ENCODE data around the gene LRRN4CL.

Gene LRRN4CL

DNA sequence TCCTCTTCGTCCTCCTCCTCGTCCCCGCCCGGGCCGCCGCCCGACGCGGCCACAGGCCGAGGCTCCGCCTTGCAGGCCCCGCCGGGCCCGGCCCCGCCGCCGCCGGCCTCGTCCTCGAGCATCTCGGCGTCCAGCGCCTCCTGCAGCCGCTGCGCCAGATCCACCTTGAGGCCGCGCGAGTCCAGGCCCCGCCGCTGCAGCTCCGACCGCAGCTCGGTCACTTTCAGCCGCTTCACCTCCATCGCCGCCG lies 37.5 kb upstream of the LRRN4CL start:
- TF ChIP-seq, protein P1, sequence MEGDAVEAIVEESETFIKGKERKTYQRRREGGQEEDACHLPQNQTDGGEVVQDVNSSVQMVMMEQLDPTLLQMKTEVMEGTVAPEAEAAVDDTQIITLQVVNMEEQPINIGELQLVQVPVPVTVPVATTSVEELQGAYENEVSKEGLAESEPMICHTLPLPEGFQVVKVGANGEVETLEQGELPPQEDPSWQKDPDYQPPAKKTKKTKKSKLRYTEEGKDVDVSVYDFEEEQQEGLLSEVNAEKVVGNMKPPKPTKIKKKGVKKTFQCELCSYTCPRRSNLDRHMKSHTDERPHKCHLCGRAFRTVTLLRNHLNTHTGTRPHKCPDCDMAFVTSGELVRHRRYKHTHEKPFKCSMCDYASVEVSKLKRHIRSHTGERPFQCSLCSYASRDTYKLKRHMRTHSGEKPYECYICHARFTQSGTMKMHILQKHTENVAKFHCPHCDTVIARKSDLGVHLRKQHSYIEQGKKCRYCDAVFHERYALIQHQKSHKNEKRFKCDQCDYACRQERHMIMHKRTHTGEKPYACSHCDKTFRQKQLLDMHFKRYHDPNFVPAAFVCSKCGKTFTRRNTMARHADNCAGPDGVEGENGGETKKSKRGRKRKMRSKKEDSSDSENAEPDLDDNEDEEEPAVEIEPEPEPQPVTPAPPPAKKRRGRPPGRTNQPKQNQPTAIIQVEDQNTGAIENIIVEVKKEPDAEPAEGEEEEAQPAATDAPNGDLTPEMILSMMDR (IDR thresholded peaks at IDR 0.05; ENCODE audit: low read depth, low read length) = no peak
- DNase-seq (ENCODE audit: extremely low read depth, low read depth) = no peak

DNA sequence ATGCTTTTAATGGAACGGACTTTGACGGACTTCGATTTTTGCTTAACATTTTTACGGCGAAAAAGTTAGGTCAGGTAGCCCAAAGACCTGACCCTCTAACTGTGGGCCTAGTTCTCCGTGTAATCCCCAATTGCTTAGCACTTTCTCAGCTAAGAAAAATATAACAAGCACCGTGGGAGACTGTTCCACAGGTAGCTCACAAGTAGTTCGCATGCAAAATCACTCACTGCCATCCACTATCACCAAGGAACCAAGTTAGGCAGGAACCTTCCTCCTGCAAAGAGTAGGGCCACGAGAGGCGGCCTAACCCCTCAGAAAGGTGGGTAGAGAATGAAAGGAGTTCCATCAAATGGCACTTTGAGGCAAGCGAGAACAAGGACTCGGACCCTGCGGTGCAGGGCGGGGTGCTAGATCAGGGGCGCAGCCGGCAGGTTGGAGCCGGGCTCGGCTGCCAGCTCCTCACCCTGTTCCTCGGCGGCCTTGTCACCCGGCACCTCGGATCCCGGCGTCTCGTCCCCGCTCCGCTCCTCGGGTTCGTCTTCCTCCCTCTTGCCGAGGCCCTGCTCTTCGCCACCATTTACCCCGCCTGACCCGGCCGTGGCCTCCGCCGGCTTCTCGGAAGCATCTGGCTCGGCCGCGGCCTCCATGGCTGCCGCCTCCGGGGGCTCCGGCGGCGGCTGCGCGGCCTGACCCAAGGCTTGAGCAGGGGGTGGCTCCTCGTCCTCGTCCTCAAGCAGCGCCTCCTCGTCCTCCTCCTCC lies 37.0 kb upstream of the LRRN4CL start:
- TF ChIP-seq, protein P1 (IDR thresholded peaks at IDR 0.05; ENCODE audit: low read depth, low read length) = no peak
- DNase-seq (ENCODE audit: extremely low read depth, low read depth) = no peak

DNA sequence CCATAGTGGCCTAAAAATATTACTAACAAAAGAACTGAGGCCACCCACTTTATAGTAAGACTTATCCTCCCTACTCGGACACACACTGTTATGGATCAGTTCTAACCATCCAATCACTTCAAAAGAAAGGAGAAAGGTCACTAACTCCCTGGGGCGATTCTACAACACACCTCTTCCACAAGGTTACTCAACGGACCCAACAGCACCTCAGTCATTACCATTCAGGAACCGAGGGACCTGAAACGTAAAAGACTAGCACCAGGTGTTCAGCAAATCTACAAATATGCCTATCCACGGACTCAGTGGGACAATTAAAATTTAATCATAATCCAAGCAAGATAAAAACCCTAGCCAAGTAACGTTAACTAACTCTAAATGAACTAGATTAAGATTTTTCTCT lies 36.3 kb upstream of the LRRN4CL start:
- TF ChIP-seq, protein P1 (IDR thresholded peaks at IDR 0.05; ENCODE audit: low read depth, low read length) = no peak
- no peak for DNase-seq (ENCODE audit: extremely low read depth, low read depth)

DNA sequence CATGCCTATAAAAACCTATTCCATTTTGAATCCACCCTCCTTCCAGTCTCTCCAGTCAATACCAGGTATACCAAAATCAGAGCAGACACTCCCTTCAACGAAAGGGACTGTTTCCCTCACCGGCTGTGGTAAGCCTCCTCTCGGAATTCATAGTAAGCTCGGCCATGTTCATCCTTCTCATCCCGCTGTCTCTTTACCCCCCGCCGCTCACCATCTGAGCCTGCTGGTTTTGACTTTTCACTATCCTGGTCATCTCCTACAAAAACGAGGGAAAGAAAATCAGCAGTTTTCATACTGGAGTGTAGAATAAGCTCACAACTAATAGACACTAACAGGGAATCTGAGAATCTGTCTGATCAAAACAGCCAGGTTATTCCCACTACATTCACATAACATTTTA lies 34.8 kb upstream of the LRRN4CL start:
- DNase-seq (ENCODE audit: extremely low read depth, low read depth) = no peak
- TF ChIP-seq, protein P1 (IDR thresholded peaks at IDR 0.05; ENCODE audit: low read depth, low read length) = no peak

DNA sequence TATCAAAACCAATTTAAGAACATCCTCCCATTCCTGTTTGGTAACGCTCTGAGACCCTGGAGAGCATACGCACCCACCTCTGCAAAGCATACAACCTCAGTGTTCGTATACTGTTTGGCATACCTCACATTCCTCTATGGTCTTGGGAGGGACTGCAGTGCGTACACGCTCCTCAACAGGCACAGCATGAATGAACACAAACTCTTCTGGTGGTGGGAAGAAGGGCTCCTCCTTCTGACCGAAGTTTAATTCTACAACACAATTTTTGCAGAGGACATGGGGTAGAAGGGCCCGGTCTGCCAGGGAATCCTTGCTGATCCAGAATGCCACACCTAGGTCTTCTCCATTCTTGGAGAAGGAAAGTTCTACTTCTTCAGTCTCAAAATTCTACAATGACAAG lies 32.7 kb upstream of the LRRN4CL start:
- TF ChIP-seq, protein P1 (IDR thresholded peaks at IDR 0.05; ENCODE audit: low read depth, low read length) = no peak; the same call in 1 of the 2 replicates
- no peak for DNase-seq (ENCODE audit: extremely low read depth, low read depth)

DNA sequence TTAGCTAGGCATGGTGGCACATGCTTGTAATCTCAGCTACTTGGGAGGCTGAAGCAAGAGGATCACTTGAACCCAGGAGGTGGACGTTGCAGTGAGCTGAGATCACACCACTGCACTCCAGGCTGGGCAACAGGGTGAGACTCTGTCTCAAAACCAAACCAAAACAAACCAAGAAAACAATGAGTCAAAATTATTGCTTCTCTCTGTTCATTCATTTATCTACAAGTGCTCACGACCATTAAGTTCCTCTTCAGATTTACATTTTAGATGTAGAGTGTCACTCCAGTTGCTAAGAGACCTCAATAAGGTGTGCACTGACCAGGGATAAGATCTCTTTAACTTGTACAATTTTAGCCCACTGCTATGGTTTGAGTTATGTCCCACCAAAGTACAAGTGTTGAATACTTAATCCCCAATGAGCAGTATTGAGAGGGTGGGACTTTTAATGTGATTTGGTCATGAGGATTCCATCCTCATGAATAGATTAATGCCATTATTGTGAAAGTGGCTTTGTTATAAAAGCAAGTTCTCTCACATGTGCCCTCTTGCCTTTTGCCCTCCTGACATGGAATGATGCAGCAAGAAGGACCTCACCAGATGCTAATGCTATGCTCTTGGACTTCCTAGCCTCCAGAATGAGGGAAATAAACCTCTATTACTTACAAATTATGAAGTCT lies 30.1 kb upstream of the LRRN4CL start:
- no peak for DNase-seq (ENCODE audit: extremely low read depth, low read depth)

DNA sequence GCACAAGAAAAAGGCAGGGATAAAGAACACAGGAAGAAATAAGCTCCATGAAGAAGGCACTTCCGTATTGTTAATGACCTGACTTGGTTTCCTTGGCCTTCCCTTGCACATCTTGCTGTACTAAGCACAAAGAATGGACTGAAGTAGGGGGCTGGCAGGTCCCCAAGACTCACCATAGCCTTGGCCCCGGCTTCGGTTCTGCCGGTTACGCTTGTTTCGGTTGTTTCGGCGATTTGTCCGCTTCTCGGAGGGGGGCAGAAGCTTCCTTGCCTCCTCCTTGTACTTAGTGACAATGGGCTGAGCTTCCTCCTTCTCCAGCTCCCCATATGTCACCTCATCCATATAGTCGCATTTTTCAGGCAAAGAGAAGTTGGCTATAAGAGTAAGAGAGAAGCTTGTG lies 27.5 kb upstream of the LRRN4CL start:
- TF ChIP-seq, protein P1 (IDR thresholded peaks at IDR 0.05; ENCODE audit: low read depth, low read length) = no peak
- no peak for DNase-seq (ENCODE audit: extremely low read depth, low read depth)

More for the DNA sequence above, 30.1 kb upstream of the LRRN4CL start:
- TF ChIP-seq, protein P1 (IDR thresholded peaks at IDR 0.05; ENCODE audit: low read depth, low read length) = no peak

All from AG09319 (cell line).